Neural progenitor cell (in vitro differentiated cells): Measurements from ENCODE around the gene AIP. TPM values are rescaled to one million over a fixed set of nuclear protein-coding genes. Genes with fewer than 3 reads are reported as not detected.

ENCODE experiments used
- DNase-seq: peaks from one replicate; pipeline ENCODE4 v3.0.0-alpha.2; 2016; ENCODE audit warnings: low spot score
- H2AFZ ChIP-seq: fragments of 200-600 bp; sonication (generic); replicated peaks from 2 replicates; pipeline ENCODE4 v1.6.1; 2016; ENCODE audit warnings: antibody characterized with exemption
- H3F3A ChIP-seq: fragments of 200-600 bp; sonication (generic); 2 replicates; pipeline ENCODE4 v1.6.1; 2016; ENCODE audit warnings: antibody characterized with exemption, low read depth
- H3K27ac ChIP-seq: fragments of 200-600 bp; sonication (generic); 2 replicates; pipeline ENCODE4 v1.5.1; 2016; ENCODE audit warnings: mild to moderate bottlenecking
- H3K27me3 ChIP-seq: fragments of 200-600 bp; sonication (generic); 2 replicates; pipeline ENCODE4 v1.6.1; 2016; ENCODE audit warnings: mild to moderate bottlenecking, moderate library complexity
- H3K36me3 ChIP-seq: fragments of 200-600 bp; sonication (generic); 2 replicates; pipeline ENCODE4 v1.5.1; 2016
- H3K4me1 ChIP-seq: fragments of 200-600 bp; sonication (generic); 2 replicates; pipeline ENCODE4 v1.6.1; 2016; ENCODE audit warnings: mixed run types
- H3K4me2 ChIP-seq: fragments of 200-600 bp; sonication (generic); 2 replicates; pipeline ENCODE4 v1.6.1; 2016
- H3K4me3 ChIP-seq: fragments of 200-600 bp; sonication (generic); 2 replicates; pipeline ENCODE4 v1.5.1; 2016
- H3K79me2 ChIP-seq: fragments of 200-600 bp; sonication (generic); 2 replicates; pipeline ENCODE4 v1.6.1; 2016; ENCODE audit warnings: low read depth
- H3K9ac ChIP-seq: fragments of 200-600 bp; sonication (generic); 2 replicates; pipeline ENCODE4 v1.6.1; 2016
- H3K9me3 ChIP-seq: fragments of 200-600 bp; sonication (generic); 2 replicates; pipeline ENCODE4 v1.5.1; 2016; ENCODE audit warnings: low read depth
- H4K20me1 ChIP-seq: fragments of 200-600 bp; sonication (generic); 2 replicates; pipeline ENCODE4 v1.6.1; 2016; ENCODE audit warnings: low read depth
- H3K27ac Mint-ChIP-seq: 3 replicates; pipeline ENCODE4 v1.8.0; 2021; ENCODE audit warnings: mixed read lengths
- H3K27me3 Mint-ChIP-seq: 2 replicates; pipeline ENCODE4 v1.8.0; 2022; ENCODE audit warnings: low read depth, mild to moderate bottlenecking, inconsistent platforms, moderate library complexity, mixed read lengths; ENCODE audit not compliant: insufficient read depth
- H3K36me3 Mint-ChIP-seq: 3 replicates; pipeline ENCODE4 v1.8.0; 2021; ENCODE audit warnings: mixed read lengths
- H3K4me1 Mint-ChIP-seq: 3 replicates; pipeline ENCODE4 v1.8.0; 2021; ENCODE audit warnings: mixed read lengths
- H3K4me3 Mint-ChIP-seq: 3 replicates; pipeline ENCODE4 v1.8.0; 2021; ENCODE audit warnings: mild to moderate bottlenecking, moderate library complexity, mixed read lengths
- H3K9me3 Mint-ChIP-seq: 3 replicates; pipeline ENCODE4 v1.8.0; 2020; ENCODE audit warnings: mixed read lengths
- CTCF ChIP-seq: fragments of 200-600 bp; sonication (generic); IDR thresholded peaks from 2 replicates; pipeline ENCODE4 v1.5.1; 2017; ENCODE audit warnings: antibody characterized with exemption, mild to moderate bottlenecking
- EZH2 ChIP-seq: fragments of 200-600 bp; sonication (generic); IDR thresholded peaks from 2 replicates; pipeline ENCODE4 v1.6.1; 2017; ENCODE audit warnings: antibody characterized with exemption, mild to moderate bottlenecking, moderate library complexity
- EZH2phosphoT487 ChIP-seq: fragments of 200-600 bp; sonication (generic); IDR thresholded peaks from 2 replicates; pipeline ENCODE4 v1.6.1; 2017; ENCODE audit warnings: antibody characterized with exemption
- total RNA-seq: library from RNA; depleted of rRNA; stranded (reverse); fragments of >200 nt; gene quantifications from 2 replicates; pipeline ENCODE4 v1.2.3, GENCODE V29; 2015; ENCODE audit warnings: low replicate concordance

Gene AIP
- total RNA-seq, 1 donor from 2014 or later: 20.3 TPM

- H2AFZ ChIP-seq: no peak overlapping the region
- H3K27ac ChIP-seq: no peak overlapping the region
Measured at GRCh38 chr11:67468456-67468758, 14.4 kb upstream of the AIP start.

GRCh38 chr11:67468759-67469507 is 13.9 kb upstream of the AIP start, which contains the start of gene TMEM134:
TSS of gene TMEM134 (minus strand) at chr11:67469251. CDS start at chr11:67469192, 59 bp downstream.
- H3K36me3 Mint-ChIP-seq: no peaks in the 10 kb centered on the region
- Histone ChIP-seq H3K4me1 (peaks cover 6% of the 10 kb centered on the region), H3K27me3 (no peaks in the 10 kb centered on the region), H2AFZ (peak within 1 kb of the TSS; percentile 63), H3K27ac (no peak within 1 kb of the TSS), H3K36me3 (no peaks in the 10 kb centered on the region), H3K79me2 (peaks cover 8% of the 10 kb centered on the region), H3K9ac (peak within 1 kb of the TSS; percentile 55), H3K4me2 (peak within 1 kb of the TSS; percentile 86), H3K4me3 (peak within 1 kb of the TSS; percentile 88), H3K9me3 (no peaks in the 10 kb centered on the region), H3F3A (no peaks in the 10 kb centered on the region), H4K20me1 (no peaks in the 10 kb centered on the region)
- peaks cover 10% of the 10 kb centered on the region for H3K27me3 Mint-ChIP-seq
- peaks cover 20% of the 10 kb centered on the region for H3K4me1 Mint-ChIP-seq
- TF ChIP-seq EZH2phosphoT487: no peak
- peak; percentile 59 for TF ChIP-seq CTCF
- no peak for TF ChIP-seq EZH2
- peak within 1 kb of the TSS; percentile 95 for H3K27ac Mint-ChIP-seq
- peak; percentile 97 for DNase-seq
- no peaks in the 10 kb centered on the region for H3K9me3 Mint-ChIP-seq
- H3K4me3 Mint-ChIP-seq: peak within 1 kb of the TSS; percentile 97

More at GRCh38 chr11:67468456-67468758, 14.4 kb upstream of the AIP start:
- H4K20me1 ChIP-seq: no peaks in the 10 kb centered on the region
- H3K4me1 ChIP-seq: peaks cover 6% of the 10 kb centered on the region
- no peaks in the 10 kb centered on the region for H3F3A ChIP-seq
- peaks cover 10% of the 10 kb centered on the region for H3K27me3 Mint-ChIP-seq
- peak overlapping the region; percentile 97 for H3K4me3 Mint-ChIP-seq
- no peaks in the 10 kb centered on the region for H3K9me3 ChIP-seq
- H3K36me3 Mint-ChIP-seq: no peaks in the 10 kb centered on the region
- no peaks in the 10 kb centered on the region for H3K27me3 ChIP-seq
- peaks cover 8% of the 10 kb centered on the region for H3K79me2 ChIP-seq
- peak overlapping the region; percentile 55 for H3K9ac ChIP-seq
- H3K4me3 ChIP-seq: peak overlapping the region; percentile 88
- H3K4me2 ChIP-seq: peak overlapping the region; percentile 86
- H3K36me3 ChIP-seq: no peaks in the 10 kb centered on the region
- no peaks in the 10 kb centered on the region for H3K9me3 Mint-ChIP-seq
- peaks cover 20% of the 10 kb centered on the region for H3K4me1 Mint-ChIP-seq
- peak; percentile 57 for DNase-seq
- TF ChIP-seq CTCF (no peak), EZH2phosphoT487 (no peak), EZH2 (no peak)
- H3K27ac Mint-ChIP-seq: peak overlapping the region; percentile 95

- peaks cover 8% of the 10 kb centered on the region for H3K79me2 ChIP-seq
- no peak for DNase-seq
- no peak overlapping the region for H3K27ac ChIP-seq
- Mint-ChIP-seq H3K36me3 (no peaks in the 10 kb centered on the region), H3K4me1 (peaks cover 24% of the 10 kb centered on the region), H3K27ac (no peak overlapping the region), H3K9me3 (no peaks in the 10 kb centered on the region), H3K27me3 (peaks cover 12% of the 10 kb centered on the region), H3K4me3 (peak overlapping the region; percentile 80)
- H4K20me1 ChIP-seq: no peaks in the 10 kb centered on the region
- no peak for TF ChIP-seq CTCF
- TF ChIP-seq EZH2phosphoT487: no peak
- no peak for TF ChIP-seq EZH2
- H3K36me3 ChIP-seq: no peaks in the 10 kb centered on the region
- peak overlapping the region; percentile 73 for H3K4me2 ChIP-seq
- H2AFZ ChIP-seq: peak overlapping the region; percentile 63
- no peaks in the 10 kb centered on the region for H3K27me3 ChIP-seq
- no peak overlapping the region for H3K9ac ChIP-seq
- peak overlapping the region; percentile 88 for H3K4me3 ChIP-seq
- H3F3A ChIP-seq: no peaks in the 10 kb centered on the region
- peaks cover 6% of the 10 kb centered on the region for H3K4me1 ChIP-seq
- no peaks in the 10 kb centered on the region for H3K9me3 ChIP-seq
Measured at GRCh38 chr11:67469508-67469811, 13.4 kb upstream of the AIP start.
